ENCODE data around the gene XXYLT1.

- no peak for TF ChIP-seq ATF2 (tag by site-specific recombination; IDR thresholded peaks at IDR 0.05; ENCODE audit: low read depth)
- TF ChIP-seq, protein P1, sequence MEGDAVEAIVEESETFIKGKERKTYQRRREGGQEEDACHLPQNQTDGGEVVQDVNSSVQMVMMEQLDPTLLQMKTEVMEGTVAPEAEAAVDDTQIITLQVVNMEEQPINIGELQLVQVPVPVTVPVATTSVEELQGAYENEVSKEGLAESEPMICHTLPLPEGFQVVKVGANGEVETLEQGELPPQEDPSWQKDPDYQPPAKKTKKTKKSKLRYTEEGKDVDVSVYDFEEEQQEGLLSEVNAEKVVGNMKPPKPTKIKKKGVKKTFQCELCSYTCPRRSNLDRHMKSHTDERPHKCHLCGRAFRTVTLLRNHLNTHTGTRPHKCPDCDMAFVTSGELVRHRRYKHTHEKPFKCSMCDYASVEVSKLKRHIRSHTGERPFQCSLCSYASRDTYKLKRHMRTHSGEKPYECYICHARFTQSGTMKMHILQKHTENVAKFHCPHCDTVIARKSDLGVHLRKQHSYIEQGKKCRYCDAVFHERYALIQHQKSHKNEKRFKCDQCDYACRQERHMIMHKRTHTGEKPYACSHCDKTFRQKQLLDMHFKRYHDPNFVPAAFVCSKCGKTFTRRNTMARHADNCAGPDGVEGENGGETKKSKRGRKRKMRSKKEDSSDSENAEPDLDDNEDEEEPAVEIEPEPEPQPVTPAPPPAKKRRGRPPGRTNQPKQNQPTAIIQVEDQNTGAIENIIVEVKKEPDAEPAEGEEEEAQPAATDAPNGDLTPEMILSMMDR (tag by site-specific recombination; IDR thresholded peaks at IDR 0.05): no peak
- TF ChIP-seq ZNF37A (tag by site-specific recombination; IDR thresholded peaks at IDR 0.05): no peak
- TF ChIP-seq ZNF19 (tag by site-specific recombination; IDR thresholded peaks at IDR 0.05; ENCODE audit: low read depth): no peak
- TF ChIP-seq ZNF549 (tag by site-specific recombination; IDR thresholded peaks at IDR 0.05): no peak
- TF ChIP-seq TCF7L2 (IDR thresholded peaks at IDR 0.05; ENCODE audit: borderline replicate concordance, low read depth, low read length): no peak
- TF ChIP-seq ZNF24 (tag by site-specific recombination; IDR thresholded peaks at IDR 0.05): no peak
- TF ChIP-seq RBAK (tag by site-specific recombination; IDR thresholded peaks at IDR 0.05): no peak
- no peak for TF ChIP-seq ZNF404 (tag by site-specific recombination; IDR thresholded peaks at IDR 0.05)
- TF ChIP-seq KLF10 (tag by site-specific recombination; IDR thresholded peaks at IDR 0.05): no peak
- no peak for TF ChIP-seq ZNF621 (tag by site-specific recombination; IDR thresholded peaks at IDR 0.05)
- TF ChIP-seq ZNF274 (IDR thresholded peaks at IDR 0.05; ENCODE audit: low read length): no peak
- TF ChIP-seq ZNF274 (tag by site-specific recombination; IDR thresholded peaks at IDR 0.05; ENCODE audit: borderline replicate concordance): no peak
These were observed 32.3 kb downstream of the XXYLT1 start for GRCh38 chr3:195238586-195239118.

Measured in HEK293 (cell line).